HG03064 (cell line): Measurements from ENCODE around the gene DLG1.

Source experiments
- ATAC-seq: cut with Tn5 transposase; IDR thresholded peaks from one replicate; pipeline ENCODE4 v1.9.1; 2021; ENCODE audit warnings: low read depth; ENCODE audit not compliant: unreplicated experiment

DLG1 gene

DNA sequence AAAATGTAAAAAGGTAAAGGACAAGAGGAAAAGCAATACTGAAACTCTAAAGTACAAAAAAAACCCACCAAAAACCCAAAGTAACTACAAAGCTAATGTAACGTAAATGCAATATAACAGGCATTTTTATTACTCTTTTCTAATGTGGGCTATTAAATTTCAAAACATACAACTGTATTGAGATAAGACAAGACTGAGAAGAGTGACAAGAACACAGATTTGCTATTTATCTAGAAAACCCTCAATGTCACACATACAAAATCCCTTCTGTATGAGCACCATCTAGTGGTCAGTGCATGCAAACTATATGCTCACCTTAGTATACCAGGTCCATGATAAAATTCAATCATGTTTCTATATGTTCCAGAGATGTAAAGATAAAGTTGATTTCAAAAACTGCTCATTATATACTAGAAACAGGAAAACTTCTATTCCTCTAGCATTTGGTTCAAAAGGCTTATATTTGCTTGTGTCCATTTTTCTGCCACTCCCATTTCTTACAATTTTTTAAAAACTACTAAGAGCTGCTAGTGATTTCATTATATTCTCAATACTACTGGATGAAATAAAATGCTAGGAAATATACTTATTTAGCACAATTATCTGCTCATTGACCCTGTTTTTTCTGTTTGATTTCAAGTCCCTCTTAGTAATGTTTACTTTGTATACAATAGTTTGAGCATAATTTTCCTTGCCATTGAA, 111.4 kb downstream of the DLG1 start:
- ATAC-seq = no peak

DNA sequence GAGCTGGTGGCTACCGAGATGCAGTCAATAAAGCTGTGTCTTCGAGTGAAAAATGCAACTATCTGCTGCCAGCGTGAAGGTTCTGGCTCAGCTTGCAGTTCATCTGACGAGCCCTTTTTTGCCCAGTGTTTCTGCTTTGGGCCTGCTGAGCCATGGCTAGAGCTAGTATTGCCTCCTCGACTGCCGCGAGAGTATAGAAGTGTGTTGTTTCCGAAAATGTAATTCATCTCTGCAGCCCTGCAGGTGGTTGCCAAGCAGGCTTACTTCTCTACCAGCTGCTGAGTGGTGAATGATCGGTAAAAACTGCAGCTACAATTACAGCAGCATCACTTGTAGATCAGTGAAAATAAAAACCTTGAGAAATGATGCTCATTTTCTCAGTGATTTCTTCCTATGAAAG, 114.8 kb downstream of the DLG1 start:
- ATAC-seq = no peak

DNA sequence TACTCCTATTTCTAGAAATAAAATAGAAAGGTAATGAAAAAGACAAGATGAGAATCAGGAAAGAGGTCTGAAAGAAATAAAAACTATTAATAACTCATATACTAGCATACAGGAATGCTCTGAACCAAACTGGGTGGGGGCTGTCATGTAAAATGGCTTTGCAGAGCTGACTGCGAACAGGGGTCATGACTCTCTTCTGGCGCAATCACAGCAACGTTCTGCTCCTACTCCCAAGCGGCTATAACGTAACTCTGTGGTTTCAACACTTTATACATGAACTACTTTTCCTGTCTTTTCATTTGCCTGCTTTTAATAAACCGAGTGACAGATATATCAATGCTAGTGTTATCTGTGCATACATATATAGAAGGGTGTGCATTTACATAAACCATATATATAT, 116.7 kb downstream of the DLG1 start:
- no peak for ATAC-seq

DNA sequence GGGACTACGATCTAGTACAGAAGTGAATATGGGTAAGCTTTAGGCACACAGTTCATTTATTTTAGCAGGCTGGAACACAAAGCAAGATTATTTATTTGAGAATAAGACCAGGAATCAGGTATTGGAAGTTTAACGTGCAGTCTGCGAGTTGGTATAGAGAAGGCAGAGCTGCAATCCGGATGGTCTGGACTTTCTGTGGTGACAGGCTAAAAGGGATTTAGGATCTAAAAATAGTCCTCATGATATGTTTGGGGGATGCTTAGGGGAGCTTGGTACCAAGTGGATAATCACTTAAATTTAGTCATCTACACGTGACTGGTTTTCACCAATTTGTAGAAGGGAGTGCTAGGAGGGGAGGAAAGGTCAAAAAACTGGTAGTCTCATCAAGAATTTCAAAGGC, 119.4 kb downstream of the DLG1 start:
- ATAC-seq = no peak

DNA sequence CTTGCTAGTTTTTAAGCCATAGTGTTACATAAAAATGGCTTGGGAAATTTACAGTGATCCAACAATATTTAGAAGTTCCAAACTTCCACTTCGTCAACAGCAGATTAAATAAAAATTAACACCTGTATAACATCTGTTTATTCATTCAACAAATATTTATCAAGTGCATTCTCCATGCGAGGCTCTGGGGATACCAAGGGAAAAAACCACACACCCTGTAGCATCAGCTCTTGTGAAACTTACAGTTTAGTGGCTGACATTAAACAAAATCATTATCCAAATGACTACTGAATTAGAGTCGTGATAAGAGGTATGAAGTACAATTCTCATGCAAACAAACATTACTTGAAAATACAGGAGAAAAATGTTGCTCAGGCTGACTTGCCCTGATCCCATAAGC, 122.9 kb downstream of the DLG1 start:
- ATAC-seq = no peak

DNA sequence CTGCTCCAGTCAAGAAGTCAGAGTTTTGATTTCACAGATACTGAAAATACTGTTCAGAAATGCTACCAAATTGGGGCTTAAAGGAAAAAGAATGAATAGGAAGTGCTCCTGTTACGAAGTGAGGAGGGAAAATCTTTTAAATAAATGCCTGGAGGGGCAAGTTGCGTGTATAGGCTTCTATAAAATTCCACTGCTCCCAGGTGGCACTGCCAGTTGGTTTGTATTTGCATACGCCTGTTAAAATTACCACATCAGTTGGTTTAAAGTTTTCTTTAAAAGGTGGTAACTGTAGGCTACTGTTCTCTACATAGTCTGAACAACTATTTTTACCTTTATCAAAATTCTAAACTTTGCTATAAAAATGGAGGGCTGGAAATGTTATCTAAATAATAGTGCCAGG, 123.5 kb downstream of the DLG1 start:
- ATAC-seq = no peak

DNA sequence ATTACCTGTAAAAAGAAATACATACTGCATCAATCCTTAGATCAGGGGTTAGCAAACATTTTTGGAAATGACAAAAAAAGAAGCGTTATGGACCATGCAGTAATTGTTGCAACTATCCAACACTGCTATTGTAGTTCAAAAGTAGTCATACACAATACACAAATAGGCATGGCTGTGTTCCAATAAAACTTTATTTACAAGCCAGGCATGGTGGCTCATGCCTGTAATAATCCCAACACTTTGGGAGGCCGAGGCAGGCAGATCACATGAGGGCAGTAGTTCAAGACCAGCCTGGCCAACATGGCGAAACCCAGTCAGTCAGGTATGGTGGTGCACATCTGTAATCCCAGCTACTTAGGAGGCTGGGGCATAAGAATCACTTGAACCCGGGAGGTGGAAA, 124.8 kb downstream of the DLG1 start:
- ATAC-seq = no peak

DNA sequence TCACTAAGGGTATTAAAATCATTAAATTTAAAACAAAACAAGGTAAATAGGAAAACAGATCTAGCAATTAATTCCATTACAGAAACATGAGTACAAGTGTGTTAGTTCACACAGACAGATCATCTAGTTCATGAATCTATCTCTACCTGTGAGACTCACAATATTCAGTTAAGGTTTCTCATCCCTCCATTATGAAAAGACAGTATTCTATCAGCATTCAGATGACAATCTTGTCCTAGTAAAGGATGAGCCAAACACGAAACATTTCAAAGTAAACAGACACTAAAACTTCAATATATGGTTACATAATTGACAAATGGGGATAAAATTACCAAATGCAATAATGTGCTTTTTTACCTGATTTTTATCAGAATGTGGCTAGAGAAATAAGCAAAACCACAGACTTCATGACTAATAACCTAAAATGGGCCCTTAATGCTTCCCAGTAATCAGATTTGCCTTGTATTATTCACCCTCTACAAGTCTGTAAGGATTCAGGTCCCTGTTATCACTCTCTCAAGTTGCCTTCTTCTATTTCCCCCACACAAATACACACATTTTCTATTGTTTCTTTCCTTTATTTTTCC, 126.8 kb downstream of the DLG1 start:
- no peak for ATAC-seq

DNA sequence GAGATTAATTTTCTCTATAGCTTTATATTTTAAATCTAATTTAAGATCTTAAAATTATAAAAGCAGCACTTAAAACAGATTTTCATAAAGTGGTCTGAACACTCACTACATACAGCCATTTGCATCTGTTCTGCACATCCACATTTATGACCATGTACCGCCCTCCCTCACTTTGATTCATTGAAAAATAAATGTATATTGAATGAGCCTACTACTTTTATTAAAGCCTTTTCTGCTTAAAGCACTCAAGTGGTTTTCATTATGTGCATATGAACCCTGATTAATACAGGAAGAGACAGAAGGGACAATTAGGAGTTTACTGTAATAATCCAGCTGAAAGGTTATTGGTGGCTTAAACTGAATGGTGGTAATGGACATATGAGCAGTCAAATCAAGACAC, 129.4 kb downstream of the DLG1 start:
- no peak for ATAC-seq

DNA sequence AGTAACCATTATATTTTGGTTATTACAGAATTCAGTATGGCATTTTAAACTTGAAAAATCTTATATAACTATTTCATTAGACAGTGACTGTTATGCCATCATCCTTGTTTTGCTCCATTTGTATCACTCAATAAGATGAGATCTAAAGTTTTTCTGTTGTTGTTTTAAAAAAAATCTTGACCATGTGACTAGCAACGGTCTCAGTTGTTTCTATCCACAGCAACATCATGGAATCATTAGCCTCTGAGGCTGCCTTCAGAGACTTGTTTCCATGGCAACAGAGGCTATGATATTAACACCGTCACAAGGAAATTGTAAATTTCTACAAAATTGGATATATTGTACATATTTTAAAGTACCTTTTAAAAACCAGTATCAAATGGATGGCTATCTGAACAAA, 129.8 kb downstream of the DLG1 start:
- no peak for ATAC-seq

DNA sequence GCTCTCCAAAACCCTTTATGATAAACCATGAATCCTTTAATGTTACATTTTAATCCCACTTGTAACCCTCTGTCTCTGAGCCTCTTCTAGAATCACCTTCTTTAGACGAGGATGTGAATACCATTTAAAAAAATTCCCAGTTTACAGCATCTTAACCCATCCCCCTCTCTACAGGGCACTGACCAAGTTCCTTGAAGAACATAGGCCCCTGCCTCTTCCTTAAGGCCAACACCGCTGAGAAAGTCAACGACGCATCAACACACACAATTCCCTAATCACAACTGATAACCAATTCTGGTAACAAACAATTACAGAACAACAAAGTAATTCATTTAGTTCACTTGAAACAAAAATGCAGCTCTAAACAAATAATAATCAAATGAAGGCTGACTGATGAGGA, 130.3 kb downstream of the DLG1 start:
- no peak for ATAC-seq

DNA sequence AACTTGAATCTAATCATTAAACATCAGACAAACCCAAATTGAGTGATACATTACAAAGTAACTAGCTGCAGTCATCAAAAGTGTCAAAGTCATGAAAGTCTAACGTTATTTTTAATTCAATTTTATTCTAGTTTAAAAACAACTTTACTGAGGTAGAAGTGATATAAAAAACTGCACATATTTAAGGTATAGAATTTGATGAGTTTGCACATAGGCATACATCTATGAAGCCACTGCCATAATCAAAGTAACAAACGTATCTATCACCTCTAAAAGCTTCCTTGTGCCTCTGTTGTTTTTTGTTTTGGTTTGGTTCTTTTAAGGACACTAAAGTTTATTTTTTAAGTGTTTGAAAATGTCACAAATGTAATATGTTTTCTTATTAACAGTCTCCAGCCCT, 130.9 kb downstream of the DLG1 start:
- ATAC-seq = no peak

DNA sequence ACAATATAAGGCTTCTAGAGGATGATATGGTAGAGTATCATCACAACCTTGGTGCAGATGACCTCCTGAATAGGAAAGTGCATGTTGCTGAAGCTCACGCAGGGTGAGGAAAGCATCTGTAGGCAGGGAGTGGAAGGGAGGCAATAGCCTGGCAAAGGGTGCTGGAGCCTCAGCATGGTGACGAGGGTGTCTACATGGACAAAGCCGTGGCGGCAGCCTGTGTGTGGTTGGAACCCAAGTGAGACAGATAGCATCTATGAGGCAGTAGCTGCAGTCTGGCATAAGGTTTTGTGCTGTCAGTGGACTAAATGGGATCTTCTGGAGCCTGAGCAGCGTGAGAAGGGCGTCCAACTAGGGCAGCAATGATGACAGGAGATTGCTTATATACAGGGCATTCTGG, 132.5 kb downstream of the DLG1 start:
- ATAC-seq = no peak

DNA sequence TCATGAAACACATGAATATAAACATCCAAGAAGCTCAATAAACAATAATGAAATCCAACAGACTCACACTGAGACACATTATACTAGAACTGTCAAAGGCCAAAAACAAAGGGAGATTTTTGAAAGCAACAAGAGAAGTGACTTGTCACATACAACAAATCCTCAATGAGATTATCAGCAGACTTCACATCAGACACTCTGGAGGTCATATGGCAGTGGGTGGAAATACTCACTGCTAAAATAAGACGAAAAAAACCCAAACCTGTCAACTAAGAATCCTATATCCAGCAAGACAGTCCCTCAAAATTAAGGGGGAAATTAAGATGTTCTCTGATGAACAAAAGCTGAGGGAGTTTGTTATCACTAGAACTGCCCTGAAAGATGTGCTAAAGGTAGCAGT, 143.4 kb downstream of the DLG1 start:
- no peak for ATAC-seq

DNA sequence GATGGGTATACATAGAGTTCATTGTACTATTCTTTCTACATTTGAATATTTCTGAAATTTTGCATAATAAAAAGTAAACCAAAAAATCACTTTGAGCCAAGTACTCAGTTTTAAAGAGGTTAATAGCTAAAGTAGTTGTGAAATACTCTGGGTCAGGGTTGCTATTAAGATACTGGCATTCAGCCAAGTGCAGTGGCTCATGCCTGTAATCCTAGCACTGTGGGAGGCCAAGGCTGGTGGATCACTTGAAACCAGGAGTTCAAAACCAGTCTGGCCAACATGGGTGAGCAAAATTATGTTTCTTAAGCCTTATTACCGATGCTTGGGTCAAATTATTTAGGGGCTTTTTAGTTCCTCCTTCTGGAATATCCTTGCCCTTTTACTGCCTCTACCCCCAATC, 146.8 kb downstream of the DLG1 start:
- ATAC-seq = no peak

DNA sequence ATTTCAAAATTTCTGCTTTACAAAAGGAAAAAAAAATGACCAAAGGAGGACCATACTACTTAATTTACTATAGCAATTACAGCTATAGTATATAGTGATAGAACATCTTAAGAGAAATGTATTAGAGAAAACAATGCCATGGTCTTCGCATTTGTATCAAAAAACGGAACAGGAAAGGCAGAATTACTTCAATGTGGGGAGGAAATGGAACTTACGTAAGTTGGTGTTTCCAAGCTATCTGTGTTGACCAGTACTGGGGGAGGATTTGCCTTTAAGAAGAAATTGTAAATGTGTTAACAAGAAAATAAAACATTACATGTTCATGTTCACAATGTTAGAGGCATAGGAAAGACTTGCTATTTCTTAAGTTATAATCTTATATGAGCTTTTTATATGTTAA, 148.9 kb downstream of the DLG1 start:
- ATAC-seq = no peak

DNA sequence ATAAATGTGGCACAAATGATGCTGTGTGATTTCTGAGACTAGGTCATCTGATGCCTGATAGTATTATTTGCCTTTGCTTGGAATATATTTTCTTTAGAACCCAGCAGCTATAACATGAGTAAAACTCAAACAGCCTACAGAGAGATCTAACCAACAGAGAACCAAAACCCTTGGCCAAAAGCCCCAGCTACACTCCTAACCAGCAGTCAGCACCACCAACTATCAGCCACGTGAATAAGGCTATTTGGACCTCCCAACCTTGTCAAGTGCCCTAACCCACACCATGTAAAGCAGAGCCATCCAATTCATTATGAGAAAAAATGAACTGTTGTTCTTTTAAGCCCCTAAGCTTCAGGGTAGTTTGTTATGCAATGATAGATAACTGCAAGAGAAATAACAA, 154.2 kb downstream of the DLG1 start:
- no peak for ATAC-seq

DNA sequence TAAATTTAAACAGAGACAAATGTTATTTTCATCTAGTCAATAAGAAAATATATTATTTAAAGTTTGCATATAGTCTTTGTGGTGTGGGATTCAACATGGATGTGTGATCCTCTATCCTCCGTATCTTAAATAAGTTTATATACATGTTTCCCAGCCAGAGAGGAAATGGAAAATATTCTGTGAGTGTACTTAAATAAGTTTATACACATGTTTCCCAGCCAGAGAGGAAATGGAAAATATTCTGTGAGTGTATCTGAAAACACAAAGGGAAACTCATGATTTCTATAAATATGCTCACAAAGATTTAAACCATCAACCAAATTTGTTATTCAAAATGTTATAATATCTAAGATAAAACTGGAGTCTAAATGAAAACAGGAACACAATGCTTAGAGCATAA, 158.8 kb downstream of the DLG1 start:
- no peak for ATAC-seq

DNA sequence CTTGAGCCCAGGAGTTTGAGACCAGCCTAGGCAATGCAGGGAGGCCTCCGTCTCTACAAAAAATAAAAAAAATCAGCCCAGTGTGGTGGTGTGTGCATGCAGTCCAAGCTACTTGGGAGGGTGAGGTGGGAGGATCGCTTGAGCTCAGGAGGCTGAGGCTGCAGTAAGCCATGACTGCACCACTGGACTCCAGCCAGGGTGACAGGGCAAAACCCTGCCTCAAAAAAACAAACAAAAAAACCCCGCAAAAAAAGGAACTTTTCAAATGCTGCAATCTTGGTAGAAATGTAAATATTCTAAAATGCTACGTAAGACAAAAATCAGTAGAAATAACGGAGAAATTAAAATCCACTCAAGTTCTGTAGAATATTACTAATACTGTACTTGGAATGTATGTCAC, 160.7 kb downstream of the DLG1 start:
- ATAC-seq = no peak

DNA sequence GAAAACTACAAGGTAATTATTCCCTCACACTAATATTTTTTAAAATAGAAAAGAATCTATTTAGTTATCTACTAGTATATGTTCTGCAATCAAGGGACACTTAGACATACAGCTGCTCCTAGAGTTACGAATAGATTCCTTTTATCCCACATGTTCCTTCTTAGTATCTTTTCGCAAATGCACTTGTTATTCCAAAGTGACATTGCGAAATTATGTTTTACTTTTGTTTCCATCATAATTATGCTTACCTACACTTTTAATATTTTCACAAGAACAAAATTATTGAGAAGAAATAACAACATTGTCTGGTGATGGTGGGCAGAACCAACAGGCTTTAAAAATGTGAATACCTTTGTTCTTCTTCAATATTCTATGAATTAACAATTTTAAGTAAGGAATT, 161.7 kb downstream of the DLG1 start:
- no peak for ATAC-seq

DNA sequence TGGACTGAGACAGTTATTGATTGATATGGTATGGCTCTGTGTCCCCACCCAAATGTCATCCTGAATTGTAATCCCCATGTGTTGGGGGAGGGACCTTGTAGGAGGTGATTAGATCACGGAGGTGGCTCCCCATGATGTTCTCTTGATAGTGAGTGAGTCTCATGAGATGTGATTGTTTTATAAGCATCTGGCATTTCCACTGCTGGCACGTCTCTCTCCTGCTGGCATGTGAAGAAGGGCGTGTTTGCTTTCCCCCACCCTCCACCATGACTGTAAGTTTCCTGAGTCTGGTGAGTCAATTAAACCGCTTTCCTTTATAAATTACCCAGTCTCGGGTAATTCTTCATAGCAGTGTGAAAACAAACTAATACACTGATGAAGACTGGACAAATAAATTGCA, 163.2 kb downstream of the DLG1 start:
- ATAC-seq = no peak

DNA sequence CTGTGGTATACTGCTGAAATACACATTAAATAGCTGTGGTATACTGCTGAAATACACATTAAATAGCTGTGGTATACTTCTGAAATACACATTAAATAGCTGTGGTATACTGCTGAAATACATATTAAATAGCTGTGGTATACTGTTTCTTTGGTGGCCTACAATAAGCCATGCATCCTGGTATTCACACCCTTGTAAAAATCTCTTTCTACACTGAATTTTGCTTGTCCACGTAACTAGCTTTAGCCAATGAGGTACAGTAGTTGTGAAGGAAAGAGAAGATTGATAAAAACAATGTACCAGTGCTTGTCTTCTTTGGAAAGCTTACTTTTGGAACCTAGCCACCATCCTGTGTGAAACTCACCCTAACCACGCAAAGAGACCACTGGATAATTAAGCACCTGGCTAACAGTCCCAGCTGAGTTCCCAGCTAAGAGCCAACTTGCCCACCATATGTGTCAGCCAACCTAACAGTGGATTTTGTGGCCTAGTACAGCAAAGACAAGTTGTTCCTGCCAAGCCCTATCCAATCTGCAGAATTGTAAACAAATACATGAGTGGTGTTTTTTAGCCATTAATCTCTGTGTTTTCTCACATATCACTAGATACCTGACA, 165.4 kb downstream of the DLG1 start:
- ATAC-seq = no peak
